HG02798 (cell line): Measurements from ENCODE around the gene CORO2B.
"Not testable (repeated sequence)": the region's sequence is repeated elsewhere in the genome, so short reads cannot be mapped to it uniquely, and the experiment has no call there.

ENCODE experiments used
- ATAC-seq: cut with Tn5 transposase; IDR thresholded peaks from one replicate; pipeline ENCODE4 v1.9.1; 2021; ENCODE audit warnings: mild to moderate bottlenecking; ENCODE audit not compliant: unreplicated experiment, poor library complexity

CORO2B gene

DNA sequence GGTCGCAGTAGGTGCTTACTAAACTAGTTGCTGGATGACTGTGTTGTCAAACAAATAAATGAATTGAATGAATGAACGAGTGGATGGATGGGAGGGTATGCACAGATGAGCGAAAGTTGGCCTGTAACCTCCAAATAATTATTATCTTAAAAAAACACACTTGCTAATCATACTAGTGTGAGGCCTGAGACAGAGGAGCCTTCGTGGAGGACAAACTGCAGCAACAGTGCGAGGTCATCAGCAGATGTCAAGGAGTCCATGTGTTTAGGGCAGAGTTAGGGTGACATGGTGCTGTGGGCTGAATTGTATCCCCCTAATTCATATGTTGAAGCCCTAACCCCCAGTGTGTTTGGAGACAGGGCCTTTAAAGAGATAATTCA, 24.4 kb downstream of the CORO2B start:
- no peak for ATAC-seq

DNA sequence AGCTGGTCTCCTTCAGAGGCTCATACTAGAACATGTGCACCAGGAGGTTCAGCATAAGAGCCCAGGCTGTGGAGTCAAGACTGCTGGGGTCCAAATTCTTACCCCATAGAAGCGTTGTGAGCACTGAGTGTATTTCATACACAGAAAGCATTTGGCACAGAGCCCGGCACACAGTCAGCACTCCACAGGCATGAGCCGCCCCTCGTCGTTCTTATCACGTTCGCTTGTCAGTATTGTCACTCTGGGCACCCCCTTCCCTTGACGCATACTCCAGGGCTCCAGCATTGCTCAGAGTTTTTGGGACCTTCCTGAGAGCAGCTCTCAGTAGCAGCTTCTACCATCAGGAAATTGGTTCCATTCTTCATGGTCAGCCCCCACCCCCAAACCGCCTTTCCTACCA, 25.2 kb downstream of the CORO2B start:
- no peak for ATAC-seq

DNA sequence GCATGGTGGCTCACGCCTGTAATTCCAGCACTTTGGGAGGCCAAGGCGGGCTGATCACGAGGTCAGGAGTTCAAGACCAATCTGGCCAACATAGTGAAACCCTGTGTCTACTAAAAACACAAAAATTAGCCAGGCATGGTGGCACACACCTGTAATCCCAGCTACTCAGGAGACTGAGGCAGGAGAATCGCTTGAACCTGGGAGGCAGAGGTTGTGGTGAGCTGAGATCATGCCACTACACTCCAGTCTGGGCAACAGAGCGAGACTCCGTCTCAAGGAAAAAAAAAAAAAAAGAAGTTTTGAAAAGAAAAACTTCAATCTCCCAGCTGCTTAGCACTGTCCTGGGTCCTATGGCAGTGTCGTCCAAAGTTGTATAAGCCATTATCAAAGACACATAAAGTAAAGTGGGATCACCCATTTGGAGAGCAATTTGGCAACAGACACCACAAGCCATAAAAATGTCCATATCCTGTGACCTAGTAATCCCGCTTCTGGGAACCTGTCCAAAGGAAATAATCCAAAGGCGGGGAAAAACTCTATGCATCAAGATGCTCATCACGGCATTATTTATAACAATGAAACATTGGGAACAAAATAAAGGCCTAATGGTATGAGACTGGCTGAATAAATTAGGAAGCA, 26.2 kb downstream of the CORO2B start:
- not testable (repeated sequence) for ATAC-seq

DNA sequence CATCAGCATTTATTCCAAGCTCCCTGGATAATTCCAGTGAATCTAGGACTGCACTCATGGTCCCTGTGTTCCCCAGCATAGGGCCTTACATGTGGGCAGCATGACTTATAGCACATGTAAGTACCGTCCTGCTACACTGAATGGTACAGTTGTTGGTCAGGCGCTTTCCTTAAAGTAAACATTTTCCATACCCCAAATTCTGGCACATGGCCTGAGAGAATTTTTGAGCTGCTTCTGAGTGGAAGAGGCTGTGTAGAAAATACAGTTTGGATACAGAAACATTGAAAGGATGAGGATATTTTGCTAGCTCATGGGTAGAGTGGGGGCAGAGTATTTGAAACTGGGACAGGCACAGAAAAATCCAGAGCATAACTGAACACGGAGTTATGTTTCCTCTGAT, 27.6 kb downstream of the CORO2B start:
- ATAC-seq: no peak

DNA sequence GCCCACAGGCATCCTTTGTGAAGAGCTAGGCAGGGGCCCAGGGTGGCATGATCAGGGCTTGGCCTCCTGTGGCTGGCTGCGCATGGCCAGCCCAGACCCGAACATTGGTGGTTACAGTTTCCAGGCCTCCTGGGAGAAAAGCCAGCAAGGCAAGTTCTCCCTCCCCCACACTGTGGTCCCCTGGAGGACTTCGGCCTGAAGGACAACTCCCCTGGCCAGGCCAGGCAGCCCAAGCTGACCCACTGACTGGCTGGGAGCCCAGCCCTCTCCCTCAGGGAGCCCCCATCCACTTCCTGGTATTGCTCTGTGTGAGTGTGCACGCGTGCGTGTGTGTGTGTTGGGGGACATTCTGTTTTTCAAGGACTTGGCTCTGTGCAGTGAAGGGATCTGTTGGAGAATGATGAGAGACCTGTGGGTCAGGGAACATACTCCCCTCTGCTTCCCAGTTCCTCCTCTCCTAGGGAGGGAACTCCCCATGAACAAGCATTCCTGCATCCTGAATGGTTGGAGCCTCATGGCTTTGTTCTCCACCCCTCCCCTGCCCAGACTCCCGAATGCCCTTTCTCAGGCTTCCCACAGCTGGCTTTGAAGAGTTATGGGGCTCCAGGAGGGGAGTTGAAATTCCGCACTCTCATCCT, 29.5 kb downstream of the CORO2B start:
- no peak for ATAC-seq

DNA sequence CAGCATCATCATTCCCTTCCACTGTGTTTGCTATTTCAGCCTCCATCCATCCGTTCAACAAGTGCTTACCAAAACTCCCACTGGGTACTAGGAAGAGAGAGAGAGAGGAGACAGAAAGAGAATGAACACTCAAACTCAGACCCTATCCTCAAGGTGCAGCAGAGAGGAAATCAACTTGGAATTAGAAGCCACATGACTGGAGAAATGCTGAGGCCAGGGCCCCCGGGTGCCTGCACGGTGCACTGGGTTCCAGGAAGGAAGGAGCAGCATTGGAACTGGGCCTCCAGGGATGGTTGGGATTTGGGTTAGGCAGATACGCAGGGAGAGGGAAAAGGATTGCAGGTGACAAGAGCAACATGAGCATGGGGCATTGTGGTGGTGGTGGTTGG, 30.0 kb downstream of the CORO2B start:
- no peak for ATAC-seq

DNA sequence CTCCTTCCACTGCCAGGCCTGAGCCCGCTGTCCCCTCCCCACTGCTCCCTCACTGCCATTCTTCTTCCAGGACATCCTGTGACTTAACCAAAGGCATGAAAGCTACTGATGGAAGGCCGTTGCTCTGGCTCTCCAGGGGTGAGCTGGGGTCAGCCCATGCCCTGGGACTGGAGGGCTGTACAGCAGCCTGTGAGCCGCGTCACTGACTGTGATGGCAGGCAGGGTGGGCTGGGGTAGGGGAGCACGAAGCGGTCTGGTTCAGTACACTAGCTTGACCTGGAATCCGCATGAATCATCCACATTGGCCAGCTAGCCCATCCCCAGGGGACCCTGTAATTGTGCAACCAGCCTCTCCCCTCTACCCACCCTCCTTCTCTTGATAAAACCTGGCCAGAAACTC, 30.8 kb downstream of the CORO2B start:
- no peak for ATAC-seq

DNA sequence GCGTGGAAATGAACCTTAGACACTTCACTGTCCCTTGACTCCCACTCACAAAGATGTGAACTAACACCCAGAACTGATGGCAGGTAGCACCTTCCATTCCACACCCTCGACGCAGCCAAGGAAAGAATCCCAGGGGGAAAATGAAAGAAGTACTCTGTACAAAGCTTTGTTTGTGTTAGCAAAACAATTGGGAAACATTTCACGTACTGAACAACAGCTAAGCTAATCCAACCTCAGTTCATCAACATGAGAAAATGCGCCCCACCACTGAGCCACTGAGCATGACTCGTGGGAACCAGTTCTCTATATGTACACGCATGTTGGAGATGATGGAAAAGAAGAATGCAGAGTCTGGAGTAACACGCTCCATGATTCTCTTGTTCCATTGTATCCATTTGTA, 32.0 kb downstream of the CORO2B start:
- ATAC-seq: no peak

DNA sequence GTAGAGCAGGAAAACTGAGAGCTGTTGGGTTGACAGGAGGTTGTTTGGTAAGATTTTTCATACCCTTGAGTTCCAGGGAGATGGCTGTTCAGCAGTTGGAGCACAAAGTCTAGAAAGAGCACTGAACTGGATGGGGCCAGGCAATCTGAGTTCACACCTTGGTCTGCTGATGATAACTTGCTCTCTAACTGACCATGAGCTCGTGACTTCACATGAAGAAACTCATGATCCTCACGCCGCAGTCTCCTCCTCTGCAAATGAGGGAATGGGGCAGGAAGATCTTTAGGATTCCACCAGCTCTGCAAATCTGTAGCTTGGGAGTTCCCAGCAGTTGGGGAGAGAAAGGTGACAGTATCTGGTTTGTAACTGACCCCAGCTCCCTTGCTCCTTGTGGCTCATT, 33.7 kb downstream of the CORO2B start:
- ATAC-seq: no peak

DNA sequence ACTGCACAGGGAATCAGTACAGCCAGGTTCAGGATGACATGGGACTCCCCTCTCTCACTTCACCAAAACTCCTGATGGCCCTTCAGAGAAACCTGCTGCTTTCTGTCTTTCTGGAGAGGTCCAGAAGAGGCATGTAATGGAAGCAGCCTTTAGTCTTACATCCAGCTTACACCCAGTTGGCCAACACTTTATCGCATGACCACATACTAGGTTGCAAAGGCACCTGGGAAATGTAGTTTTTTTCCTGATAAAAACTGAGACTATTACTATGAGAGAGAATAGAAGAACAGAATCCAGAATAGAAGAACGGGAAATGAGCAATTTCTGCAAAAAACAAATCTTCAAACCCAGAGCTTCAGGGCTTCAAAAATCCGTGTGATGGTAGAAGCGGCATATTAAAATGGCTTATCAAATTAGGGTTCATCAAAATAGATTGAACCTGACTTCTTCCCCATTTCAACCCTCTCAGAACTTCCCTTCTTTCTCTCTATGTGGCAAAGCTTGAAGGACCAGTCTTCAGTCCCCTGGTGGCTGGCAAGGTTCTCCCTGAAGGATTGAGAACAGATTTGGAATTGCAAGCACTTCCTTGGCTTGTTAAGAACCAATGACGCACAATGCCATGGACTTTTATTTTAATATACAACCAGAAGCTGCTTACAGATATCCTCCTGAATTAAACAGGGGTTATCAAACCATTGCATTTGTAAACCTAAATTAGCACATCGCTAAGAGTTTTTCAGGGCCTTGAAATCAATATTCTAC, 34.4 kb downstream of the CORO2B start:
- ATAC-seq: no peak

DNA sequence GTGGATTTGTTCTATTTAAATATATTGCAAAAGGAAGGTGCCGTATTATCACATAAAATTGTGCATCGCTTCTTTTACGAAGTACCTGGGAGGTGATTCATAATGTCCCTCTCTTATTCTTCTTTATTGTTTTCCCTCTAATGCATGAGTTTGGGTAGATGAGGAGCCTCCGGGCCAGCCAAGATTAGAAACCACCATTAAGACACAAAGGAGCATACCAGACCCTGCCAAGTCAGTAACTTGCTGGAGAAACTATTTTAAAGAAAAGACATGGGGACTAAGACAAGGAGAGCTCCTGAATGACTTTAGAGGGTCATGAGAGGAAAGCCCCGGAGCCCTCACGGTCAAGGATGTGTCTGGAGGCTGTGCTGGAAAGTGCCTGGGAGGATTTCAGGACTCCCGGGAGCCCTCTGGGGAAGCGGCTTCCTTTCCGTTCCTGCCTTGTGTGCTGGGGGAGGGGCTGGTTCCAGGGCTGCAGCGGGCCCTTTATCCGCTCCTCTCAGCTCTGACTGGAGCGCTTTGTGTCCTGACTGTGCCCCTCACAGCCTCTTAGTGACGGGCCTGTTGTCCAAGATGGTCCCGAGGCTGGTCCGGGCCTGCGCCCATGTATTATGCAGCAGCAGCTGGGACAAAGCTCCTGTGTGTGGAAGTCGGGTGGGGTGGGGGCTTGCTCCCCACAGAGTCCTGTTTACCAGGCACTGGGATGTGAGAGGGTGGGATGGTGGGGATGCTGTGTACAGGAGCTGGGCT, 35.7 kb downstream of the CORO2B start:
- ATAC-seq: no peak

DNA sequence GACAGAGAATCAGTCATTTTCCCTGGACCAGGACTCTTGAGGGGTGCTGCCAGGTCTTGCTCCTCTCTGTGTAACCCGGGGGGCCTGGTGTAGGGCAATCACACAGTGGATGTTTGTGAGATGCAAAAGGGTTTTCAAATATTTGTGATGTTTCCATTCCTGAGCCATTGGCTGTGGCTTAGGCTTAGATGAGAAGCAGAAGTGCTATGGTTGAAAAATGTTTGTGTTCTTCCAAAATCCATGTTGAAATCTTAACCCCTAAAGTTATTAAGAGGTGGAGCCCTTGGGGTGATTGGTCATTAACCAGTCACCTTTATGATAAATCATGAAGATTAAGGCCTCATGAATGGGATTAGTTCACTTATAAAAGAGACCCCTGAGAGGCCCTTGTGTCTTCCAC, 36.5 kb downstream of the CORO2B start:
- ATAC-seq: no peak

DNA sequence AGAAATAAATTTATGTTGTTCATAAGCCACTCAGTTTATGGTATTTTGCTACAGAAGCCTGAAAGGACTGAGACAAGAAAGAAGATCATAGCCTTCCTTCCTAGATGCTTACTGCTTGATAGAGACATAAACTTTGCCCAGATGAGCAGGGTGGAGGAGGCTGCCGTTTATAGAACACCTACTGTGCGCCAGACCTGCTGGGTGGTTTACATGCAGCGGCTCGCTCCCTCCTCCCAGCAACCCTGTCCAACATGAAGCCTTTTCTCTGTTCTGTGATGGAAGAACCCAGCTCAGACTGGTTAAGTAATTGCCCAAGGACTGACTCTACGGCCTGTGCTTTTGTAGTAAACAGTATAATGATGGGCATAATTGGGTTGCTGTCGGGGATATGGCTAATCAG, 37.0 kb downstream of the CORO2B start:
- ATAC-seq: no peak

DNA sequence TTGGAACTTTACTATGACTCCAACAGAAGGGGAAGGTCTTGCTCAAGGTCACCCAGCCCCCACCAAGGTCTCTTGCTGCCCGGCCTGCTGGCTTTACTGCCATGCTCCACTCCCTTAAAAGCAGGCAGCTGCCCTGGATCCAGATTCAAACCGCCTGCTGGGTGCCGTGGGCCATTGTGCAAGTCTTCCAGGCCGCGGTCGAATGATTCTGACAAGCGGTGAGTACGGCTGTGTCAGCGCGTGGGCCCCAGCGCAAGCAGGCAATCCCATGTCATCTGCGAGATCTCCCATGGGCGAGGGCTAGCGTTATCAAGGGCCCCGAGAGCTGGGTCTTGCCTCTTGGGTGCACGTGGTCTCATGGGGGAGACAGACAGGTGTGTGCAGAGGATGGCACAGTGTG, 37.6 kb downstream of the CORO2B start:
- no peak for ATAC-seq

DNA sequence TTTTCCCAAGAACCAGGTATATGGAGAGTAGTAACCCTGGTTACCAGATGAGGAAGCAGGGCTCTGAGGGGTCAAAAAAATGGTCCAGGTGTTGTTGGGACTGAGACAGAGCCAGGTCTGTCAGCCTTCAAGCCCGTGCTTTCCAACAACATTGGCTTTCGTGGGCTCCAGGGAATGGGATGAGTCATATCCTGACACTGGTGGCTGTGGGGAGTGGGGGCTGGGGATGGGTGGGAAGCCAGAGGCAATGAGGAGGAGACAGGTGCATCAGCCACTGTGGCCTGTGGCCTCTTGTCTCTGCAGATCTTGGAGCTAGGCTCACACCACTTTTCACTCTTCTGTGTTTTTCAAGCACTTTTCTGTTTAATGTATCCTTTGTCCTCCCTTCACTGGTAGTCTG, 38.2 kb downstream of the CORO2B start:
- no peak for ATAC-seq

DNA sequence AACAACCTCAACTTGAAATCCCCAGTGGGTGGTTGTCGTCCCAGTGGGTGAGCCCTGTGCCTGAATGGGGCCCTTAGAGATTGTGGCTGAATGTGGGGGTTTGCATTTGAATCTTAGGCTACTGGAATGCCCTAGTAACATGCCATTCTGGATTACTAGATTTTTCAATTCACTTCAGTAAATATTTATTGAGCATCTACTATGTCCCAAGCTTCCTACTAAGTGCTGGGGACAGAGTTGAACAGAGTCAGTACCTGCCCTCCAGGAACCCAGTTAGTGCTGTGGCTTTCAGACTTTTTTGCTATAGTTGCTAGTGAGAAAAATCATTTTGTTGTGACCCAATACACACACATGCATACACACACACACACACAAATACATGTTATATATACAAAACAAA, 39.0 kb downstream of the CORO2B start:
- ATAC-seq: no peak

DNA sequence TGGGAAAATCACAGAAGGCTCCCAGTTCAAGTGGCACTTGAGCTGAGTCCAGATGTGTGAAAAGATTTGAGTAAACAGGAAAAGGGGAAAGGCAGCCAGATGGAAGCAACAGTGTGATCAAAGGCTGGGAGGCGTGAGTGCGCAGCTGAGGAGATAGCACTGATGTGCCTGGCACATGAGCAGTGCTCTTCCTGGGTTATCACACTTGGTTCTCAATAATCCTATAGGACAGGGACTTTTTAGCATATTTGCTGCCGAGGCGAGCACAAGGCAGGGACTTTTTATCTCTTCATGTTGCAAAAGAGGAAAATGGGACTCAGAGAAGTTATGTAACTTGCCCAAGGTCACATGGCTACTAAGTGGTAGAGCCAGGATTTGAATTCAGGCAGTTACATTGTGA, 39.6 kb downstream of the CORO2B start:
- no peak for ATAC-seq

DNA sequence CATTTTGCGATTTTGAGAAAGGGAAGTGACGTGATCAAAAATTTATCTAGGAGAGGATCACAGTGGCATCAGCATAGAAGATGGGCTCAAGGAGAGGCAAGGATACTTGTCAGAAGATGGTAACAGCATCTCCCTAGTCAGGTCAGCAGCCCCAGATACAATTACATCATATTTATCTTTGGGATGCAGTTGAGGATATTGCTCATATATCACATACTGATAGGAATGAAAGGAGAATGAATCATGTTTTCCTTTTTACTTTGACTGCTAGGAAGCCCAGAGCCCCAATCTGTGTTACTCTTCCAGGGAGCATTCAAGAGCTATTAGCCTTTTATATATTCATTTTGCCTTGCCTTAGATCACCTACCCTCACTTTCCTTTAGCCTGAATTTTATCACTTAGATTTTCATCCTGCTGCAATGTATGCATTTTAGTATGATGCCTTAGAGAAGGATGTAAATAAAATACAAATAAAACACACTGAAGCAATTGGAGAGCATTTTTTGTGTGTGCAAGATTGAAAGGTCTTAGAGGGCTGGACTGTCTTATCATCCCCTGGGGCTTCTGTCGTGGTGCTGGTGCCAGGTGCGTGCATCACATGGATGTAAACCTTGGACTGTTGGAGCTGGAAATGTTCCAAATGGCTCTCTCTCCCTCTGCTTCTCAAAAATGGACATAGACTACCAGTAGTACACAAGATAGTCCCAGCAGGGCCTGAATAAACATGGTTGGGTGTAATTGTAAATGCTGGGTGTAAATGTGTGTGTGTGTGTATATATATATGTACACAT, 40.3 kb downstream of the CORO2B start:
- no peak for ATAC-seq

DNA sequence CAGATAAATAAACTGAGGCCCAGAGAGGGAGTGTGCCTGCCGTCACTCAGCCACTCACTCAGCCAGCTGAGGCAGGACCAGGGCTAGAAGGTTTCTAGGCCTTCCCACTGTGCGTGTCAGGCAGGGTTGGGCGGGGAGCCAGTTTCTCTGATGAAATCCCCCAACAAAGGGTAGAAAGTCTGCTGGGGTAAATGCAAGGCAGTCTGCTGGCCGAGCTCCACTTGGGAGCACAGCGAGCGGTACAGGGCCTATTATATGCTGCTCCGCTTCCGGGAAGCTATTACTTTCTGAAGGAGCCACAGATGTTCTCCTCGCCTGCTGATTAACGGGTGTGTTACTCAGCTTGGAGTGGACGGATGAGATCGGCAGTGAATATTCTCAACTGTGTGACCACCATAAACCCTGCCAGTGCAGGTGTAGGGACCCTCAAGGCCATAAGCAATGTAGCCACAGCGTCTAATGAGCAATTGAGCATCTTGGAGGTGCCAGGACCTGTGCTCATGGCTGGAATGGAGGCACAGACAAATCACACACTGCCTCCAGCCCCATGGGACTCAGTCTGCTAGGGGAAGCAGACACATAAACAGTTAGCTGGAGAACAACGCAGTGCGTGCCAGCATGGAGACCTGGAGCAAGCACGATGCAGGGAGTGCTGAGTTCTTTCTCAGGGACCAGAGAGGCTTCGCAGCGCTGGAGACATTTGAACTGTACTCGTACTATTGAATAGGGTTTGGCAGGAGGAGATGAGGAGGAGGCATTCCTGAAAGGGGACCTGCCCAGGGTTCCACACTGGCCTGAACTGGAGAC, 42.1 kb downstream of the CORO2B start:
- no peak for ATAC-seq

DNA sequence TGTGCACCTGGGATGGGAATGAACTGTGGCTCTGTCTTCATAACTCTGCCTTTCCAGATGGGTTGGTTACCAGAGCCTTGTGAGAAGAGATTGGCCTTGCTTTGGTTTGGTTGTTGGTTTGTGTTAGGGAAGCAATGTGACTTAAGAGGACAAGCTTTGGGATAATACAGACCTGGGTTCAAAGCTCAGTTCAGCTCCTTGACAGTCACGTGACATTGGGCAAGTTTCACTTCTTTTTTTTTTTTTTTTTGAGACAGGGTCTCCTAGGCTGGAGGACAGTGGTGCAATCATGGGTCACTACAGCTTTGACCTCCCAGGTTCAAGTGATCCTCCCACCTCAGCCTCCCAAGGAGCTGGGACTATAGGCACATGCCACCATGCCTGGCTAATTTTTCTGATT, 42.7 kb downstream of the CORO2B start:
- ATAC-seq: no peak
